HepG2 (cell line): ENCODE results near the gene LHPP. TPM values are rescaled to one million over a fixed set of nuclear protein-coding genes. Genes with fewer than 3 reads are reported as not detected.

Experiments
- CEBPB ChIP-seq: IDR thresholded peaks from 2 replicates; pipeline ENCODE4 v1.6.1; 2011; ENCODE audit warnings: low read depth, low read length, improper control_type of control experiment, borderline replicate concordance
- GPN1 ChIP-seq: sonication (generic); formaldehyde crosslinking; IDR thresholded peaks from 2 replicates; pipeline ENCODE4 v1.5.1; 2020; ENCODE audit warnings: missing genetic modification reagents, borderline replicate concordance
- GRHL1 ChIP-seq: sonication (generic); formaldehyde crosslinking; conservative IDR thresholded peaks from 2 replicates; pipeline ENCODE4 v1.8.0; 2022; ENCODE audit warnings: missing genetic modification reagents
- NRL ChIP-seq: sonication (generic); formaldehyde crosslinking; IDR thresholded peaks from 2 replicates; pipeline ENCODE4 v1.5.0; 2020; ENCODE audit warnings: missing genetic modification reagents, mild to moderate bottlenecking, moderate library complexity, borderline replicate concordance
- PRDM10 ChIP-seq: sonication (generic); formaldehyde crosslinking; IDR thresholded peaks from 2 replicates; pipeline ENCODE4 v1.4.0; 2020; ENCODE audit warnings: low read depth, missing genetic modification reagents
- SNRNP70 ChIP-seq: fragments of 200-400 bp; formaldehyde crosslinking; IDR thresholded peaks from 2 replicates; pipeline ENCODE4 v1.6.1; 2017; ENCODE audit warnings: mild to moderate bottlenecking, low read depth, low read length, moderate library complexity
- SPEN ChIP-seq: sonication (generic); formaldehyde crosslinking; IDR thresholded peaks from 2 replicates; pipeline ENCODE4 v1.5.1; 2020; ENCODE audit warnings: low read depth, mild to moderate bottlenecking, missing genetic modification reagents
- ZBTB37 ChIP-seq: sonication (generic); formaldehyde crosslinking; IDR thresholded peaks from 2 replicates; pipeline ENCODE4 v1.4.0; 2020; ENCODE audit warnings: mild to moderate bottlenecking, missing genetic modification reagents
- ZFAT ChIP-seq: sonication (generic); formaldehyde crosslinking; conservative IDR thresholded peaks from 2 replicates; pipeline ENCODE4 v1.8.1; 2023; ENCODE audit warnings: missing genetic modification reagents, inconsistent platforms
- ZGPAT ChIP-seq: IDR thresholded peaks from 2 replicates; pipeline ENCODE4 v1.6.1; 2016; ENCODE audit warnings: mild to moderate bottlenecking
- ZNF121 ChIP-seq: sonication (generic); formaldehyde crosslinking; IDR thresholded peaks from 2 replicates; pipeline ENCODE4 v1.5.0; 2020; ENCODE audit warnings: mild to moderate bottlenecking, missing genetic modification reagents
- ZNF280B ChIP-seq: sonication (generic); formaldehyde crosslinking; IDR thresholded peaks from 2 replicates; pipeline ENCODE4 v1.5.0; 2020; ENCODE audit warnings: missing genetic modification reagents, mild to moderate bottlenecking, borderline replicate concordance
- ZNF784 ChIP-seq: sonication (generic); formaldehyde crosslinking; IDR thresholded peaks from 2 replicates; pipeline ENCODE4 v1.5.1; 2020; ENCODE audit warnings: missing genetic modification reagents, mild to moderate bottlenecking, borderline replicate concordance
- ZSCAN9 ChIP-seq: IDR thresholded peaks from 2 replicates; pipeline ENCODE4 v1.6.1; 2016; ENCODE audit warnings: borderline replicate concordance
- polyA plus RNA-seq, 8 experiments: library from polyadenylated mRNA; depleted of rRNA in 3 of 8; stranded (reverse) in 7 of 8; unstranded in 1 of 8; fragments of >200 nt; fragmentation: Illumina TruSeq in 4 of 8; extraction: Trizol in 4 of 8; gene quantifications; 2 replicates each; pipeline versions ENCODE4 v1.2.1 to v1.2.3, GENCODE V29; 2011 to 2016; ENCODE audit warnings: low read depth in 4 of 8, missing spikeins in 1 of 8, mixed read lengths in 1 of 8; ENCODE audit not compliant: insufficient read depth in 1 of 8
- total RNA-seq, 5 experiments: library from RNA; depleted of rRNA; stranded (reverse); fragments of >200 nt; fragmentation: Illumina TruSeq; extraction: Trizol; gene quantifications; 2 replicates each; pipeline ENCODE4 v1.2.3, GENCODE V29; 2016; ENCODE audit warnings: low read depth in 1 of 5

LHPP gene
- total and polyA plus RNA-seq, 2 of the 13 experiments (the other 11 are each of a cell fraction or from before 2014, with no cell fraction given): 5.2 to 13.1 TPM

GRCh38 chr10:124470544-124471434 is 9.2 kb downstream of the LHPP start (continued):
- TF ChIP-seq GRHL1 (CRISPR knock-in tag): no peak
- TF ChIP-seq ZNF121: peak; percentile 47; the same call in 1 of the 2 replicates
- TF ChIP-seq ZGPAT (CRISPR knock-in tag): peak; percentile 93
- TF ChIP-seq CEBPB: peak; percentile 96
- no peak for TF ChIP-seq SNRNP70
- TF ChIP-seq SPEN (CRISPR knock-in tag): no peak; the same call in 1 of the 2 replicates
- no peak for TF ChIP-seq ZNF784 (CRISPR knock-in tag)
- TF ChIP-seq GPN1 (CRISPR knock-in tag): no peak
- no peak for TF ChIP-seq ZNF280B
- peak; percentile 67; the same call in 1 of the 2 replicates for TF ChIP-seq PRDM10 (CRISPR knock-in tag)
- no peak for TF ChIP-seq ZFAT (CRISPR knock-in tag)
- TF ChIP-seq ZSCAN9 (CRISPR knock-in tag): no peak; the same call in 1 of the 2 replicates
- TF ChIP-seq ZBTB37 (CRISPR knock-in tag): peak; percentile 33; the same call in 1 of the 2 replicates
- no peak for TF ChIP-seq NRL
